CD4-positive, alpha-beta memory T cell (primary cell): ENCODE measurements around the gene USP24. TPM values are rescaled to one million over a fixed set of nuclear protein-coding genes. Genes with fewer than 3 reads are reported as not detected.

ENCODE experiments used
- CTCF ChIA-PET: fragments of 350-600 bp; sonication (Branson Sonifier 250); formaldehyde crosslinking; loops from one replicate; lab custom pipeline; 2021; ENCODE audit warnings: inconsistent platforms; ENCODE audit not compliant: partially characterized antibody; lab: Charles Lee
- POLR2A ChIA-PET: fragments of 350-600 bp; sonication (Branson Sonifier 250); formaldehyde crosslinking; loops from one replicate; lab custom pipeline; 2021; ENCODE audit not compliant: partially characterized antibody; lab: Charles Lee
- DNase-seq, 5 donors: peaks; one replicate each; pipeline versions ENCODE4 v3.0.0 to v3.0.0-alpha.2; 2020 to 2022; ENCODE audit warnings: mixed read lengths in 1 of 5
- H3K27ac ChIP-seq: one replicate; pipeline ENCODE4 v1.7.0; 2013; ENCODE audit warnings: low read depth, low read length
- H3K27me3 ChIP-seq: 2 replicates; pipeline ENCODE4 v1.7.0; 2013; ENCODE audit warnings: mild to moderate bottlenecking, low read length, moderate library complexity; ENCODE audit not compliant: insufficient read depth
- H3K36me3 ChIP-seq: 2 replicates; pipeline ENCODE4 v1.7.0; 2013; ENCODE audit warnings: mild to moderate bottlenecking, low read length, moderate library complexity; ENCODE audit not compliant: insufficient read depth
- H3K4me1 ChIP-seq: 2 replicates; pipeline ENCODE4 v1.7.0; 2013; ENCODE audit warnings: mild to moderate bottlenecking, low read length, moderate library complexity; ENCODE audit not compliant: insufficient read depth
- H3K4me3 ChIP-seq, 2 donors: one replicate each; pipeline ENCODE4 v1.7.0; 2013; ENCODE audit warnings: low read length in 2 of 2, mild to moderate bottlenecking in 1 of 2
- H3K9me3 ChIP-seq, 2 donors: one replicate each; pipeline ENCODE4 v1.7.0; 2013; ENCODE audit warnings: low read length in 2 of 2, control low read depth in 1 of 2; ENCODE audit not compliant: control insufficient read depth in 1 of 2
- H3K27ac Mint-ChIP-seq, 7 donors: one replicate each; pipeline ENCODE4 v1.8.0; 2020 to 2021; ENCODE audit warnings: mixed read lengths in 7 of 7, mild to moderate bottlenecking in 6 of 7, inconsistent platforms in 3 of 7, moderate library complexity in 3 of 7
- H3K27me3 Mint-ChIP-seq, 2 donors: one replicate each; pipeline ENCODE4 v1.8.0; 2020 to 2021; ENCODE audit warnings: mixed read lengths in 2 of 2
- H3K36me3 Mint-ChIP-seq, 2 donors: one replicate each; pipeline ENCODE4 v1.8.0; 2020 to 2021; ENCODE audit warnings: mixed read lengths in 2 of 2, inconsistent platforms in 1 of 2, mild to moderate bottlenecking in 1 of 2
- H3K4me1 Mint-ChIP-seq, 4 donors: one replicate each; pipeline ENCODE4 v1.8.0; 2020 to 2021; ENCODE audit warnings: mixed read lengths in 4 of 4, mild to moderate bottlenecking in 1 of 4
- H3K4me3 Mint-ChIP-seq, 8 donors: one replicate each; pipeline ENCODE4 v1.8.0; 2020 to 2021; ENCODE audit warnings: mixed read lengths in 8 of 8, mild to moderate bottlenecking in 7 of 8, moderate library complexity in 6 of 8, inconsistent platforms in 3 of 8
- H3K9me3 Mint-ChIP-seq, 8 donors: one replicate each; pipeline ENCODE4 v1.8.0; 2020 to 2021; ENCODE audit warnings: mixed read lengths in 8 of 8, mild to moderate bottlenecking in 5 of 8, inconsistent platforms in 3 of 8, moderate library complexity in 1 of 8
- intact Hi-C: fragments of 100-400 bp; cut with micrococcal nuclease; formaldehyde crosslinking; loops from one replicate; pipeline ENCODE4 v1.15.1; 2023
- polyA plus RNA-seq, 2 donors: library from polyadenylated mRNA; unstranded; fragments of 300-500 nt; fragmentation: Illumina TruSeq; gene quantifications; one replicate each; pipeline ENCODE4 v1.2.3, GENCODE V29; 2021
- total RNA-seq, 2 experiments: library from RNA; stranded (reverse); gene quantifications; one replicate each; pipeline ENCODE4 v1.2.3, GENCODE V29; 2021

Gene USP24
- total and polyA plus RNA-seq, 4 experiments from 2014 or later = 1.6 to 74.2 (median 42.1) TPM

GRCh38 chr1:55252942-55253589 lies 37.9 kb upstream of the USP24 start:
- intact Hi-C loops = no loop called here
- no peak overlapping the region for H3K4me3 Mint-ChIP-seq
- H3K27ac Mint-ChIP-seq = no peak overlapping the region
- Histone ChIP-seq H3K4me1 (peaks cover 6% of the 10 kb centered on the region), H3K27ac (no peak overlapping the region), H3K4me3 (no peak overlapping the region), H3K36me3 (no peaks in the 10 kb centered on the region), H3K27me3 (no peaks in the 10 kb centered on the region), H3K9me3 (no peaks in the 10 kb centered on the region)
- H3K27me3 Mint-ChIP-seq = no peaks in the 10 kb centered on the region
- CTCF ChIA-PET = no interaction called here
- POLR2A ChIA-PET = no interaction called here
- no peaks in the 10 kb centered on the region for H3K36me3 Mint-ChIP-seq
- no peaks in the 10 kb centered on the region for H3K9me3 Mint-ChIP-seq
- peaks cover 5 to 8% (median 7%) of the 10 kb centered on the region in 4 donors for H3K4me1 Mint-ChIP-seq
- DNase-seq = no peak

DNA sequence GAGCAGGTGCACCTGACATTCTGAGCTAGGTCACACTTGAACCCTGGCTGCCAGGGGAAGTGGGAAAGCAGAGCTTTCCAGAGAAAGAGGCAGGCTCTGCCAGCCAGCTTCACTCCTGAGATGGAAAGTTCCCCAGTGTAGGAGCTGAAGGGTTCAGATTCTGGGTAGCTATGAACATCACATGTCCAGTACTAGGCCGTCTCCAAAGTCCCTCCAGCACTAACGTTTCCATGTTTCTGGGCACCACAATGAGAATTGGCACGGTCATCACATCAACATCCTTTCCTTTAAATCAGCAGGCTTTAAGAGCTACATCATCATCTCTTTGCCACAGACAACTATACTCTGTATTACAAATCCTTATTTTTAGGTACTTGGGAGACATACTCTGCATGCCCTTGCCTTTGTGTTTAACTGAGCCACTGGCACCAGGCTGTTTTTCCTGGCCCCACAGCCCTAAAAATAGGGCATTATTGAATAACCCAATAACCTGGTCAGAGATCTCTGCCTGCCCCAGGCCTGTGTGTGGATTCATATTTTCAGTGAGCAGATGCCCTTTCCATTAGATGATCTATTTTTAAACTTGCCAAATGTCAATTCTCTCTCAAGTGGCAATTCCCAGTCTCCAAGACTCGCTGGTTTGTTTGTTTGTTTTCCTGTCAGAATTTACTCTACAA lies 35.4 kb upstream of the USP24 start:
- H3K27ac ChIP-seq = no peak overlapping the region
- Mint-ChIP-seq H3K4me3 (no peak overlapping the region), H3K4me1 (no peaks in the 10 kb centered on the region), H3K9me3 (no peaks in the 10 kb centered on the region), H3K36me3 (no peaks in the 10 kb centered on the region), H3K27me3 (no peaks in the 10 kb centered on the region), H3K27ac (no peak overlapping the region)
- H3K4me3 ChIP-seq = no peak overlapping the region
- H3K36me3 ChIP-seq = no peaks in the 10 kb centered on the region
- H3K4me1 ChIP-seq = no peaks in the 10 kb centered on the region
- POLR2A ChIA-PET = interaction anchor here (0.5 kb wide), 1 partner anchor 306 kb away, joined by 4 read pairs; no protein-coding TSS in a partner anchor
- no peak for DNase-seq
- intact Hi-C loops = no loop called here
- CTCF ChIA-PET = interaction anchor here (0.6 to 0.8 kb wide), 2 partner anchors 30 to 177 kb away, joined by 3 to 4 read pairs; no protein-coding TSS in a partner anchor
- no peaks in the 10 kb centered on the region for H3K27me3 ChIP-seq
- no peaks in the 10 kb centered on the region for H3K9me3 ChIP-seq

- Histone ChIP-seq H3K9me3 (no peaks in the 10 kb centered on the region), H3K27me3 (no peaks in the 10 kb centered on the region), H3K4me3 (no peak overlapping the region), H3K36me3 (no peaks in the 10 kb centered on the region), H3K4me1 (no peaks in the 10 kb centered on the region), H3K27ac (no peak overlapping the region)
- CTCF ChIA-PET = interaction anchor here (0.8 kb wide), 1 partner anchor 31 kb away, joined by 4 read pairs; no protein-coding TSS in a partner anchor
- Mint-ChIP-seq H3K27ac (no peak overlapping the region), H3K4me3 (no peak overlapping the region), H3K9me3 (no peaks in the 10 kb centered on the region), H3K27me3 (no peaks in the 10 kb centered on the region), H3K36me3 (no peaks in the 10 kb centered on the region), H3K4me1 (no peaks in the 10 kb centered on the region)
- intact Hi-C loops = no loop called here
- POLR2A ChIA-PET = interaction anchor here (0.5 kb wide), 1 partner anchor 305 kb away, joined by 4 read pairs; no protein-coding TSS in a partner anchor
- no peak for DNase-seq
Measured at GRCh38 chr1:55249646-55250398, 34.7 kb upstream of the USP24 start.

GRCh38 chr1:55246896-55247295 lies 31.7 kb upstream of the USP24 start:
- no peak overlapping the region for H3K4me3 Mint-ChIP-seq
- no peak overlapping the region for H3K27ac ChIP-seq
- CTCF ChIA-PET = interaction anchor here (1.3 kb wide), 1 partner anchor 10 kb away, joined by 4 read pairs; no protein-coding TSS in a partner anchor
- intact Hi-C loops = no loop called here
- no peaks in the 10 kb centered on the region for H3K9me3 ChIP-seq
- H3K9me3 Mint-ChIP-seq = no peaks in the 10 kb centered on the region
- H3K27me3 Mint-ChIP-seq = no peaks in the 10 kb centered on the region
- no peak for DNase-seq
- H3K27ac Mint-ChIP-seq = peak overlapping the region in 1 of 7 donors; percentile 25
- POLR2A ChIA-PET = no interaction called here
- no peaks in the 10 kb centered on the region for H3K36me3 ChIP-seq
- no peaks in the 10 kb centered on the region for H3K36me3 Mint-ChIP-seq
- H3K4me1 ChIP-seq = no peaks in the 10 kb centered on the region
- H3K4me1 Mint-ChIP-seq = no peaks in the 10 kb centered on the region
- H3K4me3 ChIP-seq = no peak overlapping the region
- H3K27me3 ChIP-seq = no peaks in the 10 kb centered on the region

DNA sequence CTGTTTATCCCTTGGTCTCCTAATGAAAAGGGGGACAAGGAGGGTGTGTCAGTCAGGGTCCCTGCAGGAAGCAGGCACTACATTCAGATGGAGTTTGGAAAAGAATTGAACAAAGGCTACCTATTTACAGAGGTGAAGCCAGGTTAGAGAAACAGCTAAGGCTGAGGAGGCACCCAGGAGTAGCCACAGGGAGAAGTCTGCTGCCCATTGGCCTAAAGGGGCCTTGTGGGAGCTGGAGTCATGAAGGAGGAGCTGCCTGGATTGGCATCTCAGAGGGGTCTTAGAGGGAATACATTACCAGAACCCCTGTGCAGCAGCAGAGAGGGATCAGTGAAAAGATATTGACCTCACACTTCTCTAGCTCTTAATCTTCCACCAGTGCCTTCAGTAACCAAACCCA lies 31.2 kb upstream of the USP24 start:
- ChIA-PET CTCF (interaction anchor here (0.7 to 1.3 kb wide), 2 partner anchors 10 to 34 kb away, joined by 3 to 4 read pairs; no protein-coding TSS in a partner anchor), POLR2A (no interaction called here)
- Mint-ChIP-seq H3K4me3 (no peak overlapping the region), H3K9me3 (no peaks in the 10 kb centered on the region), H3K4me1 (no peaks in the 10 kb centered on the region), H3K36me3 (no peaks in the 10 kb centered on the region), H3K27ac (no peak overlapping the region), H3K27me3 (peaks cover 0 to 1% of the 10 kb centered on the region in 2 donors)
- intact Hi-C loops = no loop called here
- H3K36me3 ChIP-seq = no peaks in the 10 kb centered on the region
- no peak overlapping the region for H3K27ac ChIP-seq
- DNase-seq = no peak
- H3K4me1 ChIP-seq = no peaks in the 10 kb centered on the region
- H3K9me3 ChIP-seq = no peaks in the 10 kb centered on the region
- no peak overlapping the region for H3K4me3 ChIP-seq
- no peaks in the 10 kb centered on the region for H3K27me3 ChIP-seq

GRCh38 chr1:55245781-55246180 lies 30.6 kb upstream of the USP24 start:
- CTCF ChIA-PET = interaction anchor here (0.7 kb wide), 1 partner anchor 33 kb away, joined by 3 read pairs; no protein-coding TSS in a partner anchor
- no peaks in the 10 kb centered on the region for H3K4me1 ChIP-seq
- POLR2A ChIA-PET = no interaction called here
- no peak overlapping the region for H3K27ac Mint-ChIP-seq
- H3K9me3 ChIP-seq = no peaks in the 10 kb centered on the region
- no peak overlapping the region for H3K4me3 Mint-ChIP-seq
- H3K27ac ChIP-seq = no peak overlapping the region
- no peaks in the 10 kb centered on the region for H3K36me3 Mint-ChIP-seq
- no peaks in the 10 kb centered on the region for H3K36me3 ChIP-seq
- DNase-seq = no peak
- H3K27me3 Mint-ChIP-seq = peaks cover 0 to 3% of the 10 kb centered on the region in 2 donors
- no peaks in the 10 kb centered on the region for H3K9me3 Mint-ChIP-seq
- H3K4me1 Mint-ChIP-seq = no peaks in the 10 kb centered on the region
- intact Hi-C loops = no loop called here
- no peak overlapping the region for H3K4me3 ChIP-seq
- H3K27me3 ChIP-seq = no peaks in the 10 kb centered on the region
